Activated naive CD4-positive, alpha-beta T cell treated with anti-CD3 and anti-CD28 coated beads, Interleukin-2, amount 50 U/mL, for 24 hours (primary cell): ENCODE measurements around the gene ARRB1.

Source experiments
- H3K27ac Mint-ChIP-seq: one replicate; pipeline ENCODE4 v1.8.0; 2021; ENCODE audit warnings: mild to moderate bottlenecking, mixed read lengths
- H3K27me3 Mint-ChIP-seq: one replicate; pipeline ENCODE4 v1.8.0; 2021; ENCODE audit warnings: mixed read lengths
- H3K36me3 Mint-ChIP-seq: one replicate; pipeline ENCODE4 v1.8.0; 2021; ENCODE audit warnings: mixed read lengths
- H3K4me1 Mint-ChIP-seq: one replicate; pipeline ENCODE4 v1.8.0; 2021; ENCODE audit warnings: mixed read lengths
- H3K4me3 Mint-ChIP-seq: one replicate; pipeline ENCODE4 v1.8.0; 2021; ENCODE audit warnings: mild to moderate bottlenecking, mixed read lengths
- H3K9me3 Mint-ChIP-seq: one replicate; pipeline ENCODE4 v1.8.0; 2021; ENCODE audit warnings: mixed read lengths

The ARRB1 gene

DNA sequence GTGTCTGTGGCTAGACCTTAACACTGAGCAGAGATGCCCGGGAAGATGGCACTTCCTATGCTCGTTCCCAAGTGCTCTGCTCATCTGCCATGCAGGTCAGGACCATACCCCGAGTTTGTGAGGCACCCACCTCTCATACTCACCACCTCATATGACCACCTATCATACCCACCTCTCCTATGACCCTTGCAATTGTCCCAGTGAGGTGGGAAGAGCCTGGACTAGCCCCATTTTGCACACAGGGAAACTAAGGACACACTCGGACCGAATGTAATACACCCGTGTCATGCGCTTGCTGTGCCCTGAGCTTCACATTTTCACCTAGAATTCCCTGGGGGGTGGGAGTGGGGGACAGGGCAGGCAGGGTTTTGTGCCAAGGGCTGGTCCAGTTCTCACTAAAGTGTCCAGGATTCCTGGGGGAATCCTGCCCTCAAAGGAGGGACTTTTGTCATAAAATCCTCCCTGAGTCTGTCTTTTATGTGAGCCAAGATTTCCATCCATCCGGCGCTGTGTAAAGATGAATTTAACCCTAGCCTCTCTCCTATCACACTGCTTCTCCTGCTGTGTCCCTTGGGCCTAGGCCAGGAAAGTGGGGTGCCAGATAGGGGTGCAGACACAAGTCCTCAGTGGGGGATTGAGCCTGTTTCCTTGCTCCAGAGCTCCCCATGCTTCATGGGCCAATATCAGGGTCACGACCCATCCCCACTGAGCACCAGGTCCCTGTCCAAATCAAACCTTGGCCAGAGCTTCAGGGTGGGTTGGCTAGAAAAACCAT lies 90.9 kb downstream of the ARRB1 start:
- Mint-ChIP-seq H3K9me3 (no peaks in the 10 kb centered on the region), H3K36me3 (no peaks in the 10 kb centered on the region), H3K27ac (peak overlapping the region; percentile 41), H3K4me3 (peak overlapping the region; percentile 11), H3K4me1 (peaks cover 57% of the 10 kb centered on the region), H3K27me3 (no peaks in the 10 kb centered on the region)

DNA sequence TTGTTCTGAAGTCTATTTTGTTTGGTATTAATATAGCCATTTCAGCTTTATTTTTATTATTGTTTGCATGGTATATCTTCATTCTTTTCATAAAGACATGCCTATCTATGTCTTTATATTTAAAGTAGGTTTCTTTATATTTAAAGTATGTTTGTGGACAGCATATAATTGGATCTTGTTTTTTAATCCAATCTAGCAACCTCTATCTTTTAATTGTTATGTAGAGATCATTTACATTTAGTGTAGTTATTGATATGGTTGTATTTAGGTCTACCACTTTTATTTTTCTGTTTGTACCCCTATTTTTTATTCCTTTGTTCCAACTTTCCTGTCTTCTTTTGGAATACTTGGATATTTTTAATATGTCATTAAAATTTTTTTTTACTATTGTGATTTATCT lies 97.1 kb downstream of the ARRB1 start:
- no peak overlapping the region for H3K4me3 Mint-ChIP-seq
- H3K27ac Mint-ChIP-seq, result no peak overlapping the region
- H3K9me3 Mint-ChIP-seq, result no peaks in the 10 kb centered on the region
- no peaks in the 10 kb centered on the region for H3K27me3 Mint-ChIP-seq
- H3K36me3 Mint-ChIP-seq, result no peaks in the 10 kb centered on the region
- H3K4me1 Mint-ChIP-seq, result peaks cover 10% of the 10 kb centered on the region

DNA sequence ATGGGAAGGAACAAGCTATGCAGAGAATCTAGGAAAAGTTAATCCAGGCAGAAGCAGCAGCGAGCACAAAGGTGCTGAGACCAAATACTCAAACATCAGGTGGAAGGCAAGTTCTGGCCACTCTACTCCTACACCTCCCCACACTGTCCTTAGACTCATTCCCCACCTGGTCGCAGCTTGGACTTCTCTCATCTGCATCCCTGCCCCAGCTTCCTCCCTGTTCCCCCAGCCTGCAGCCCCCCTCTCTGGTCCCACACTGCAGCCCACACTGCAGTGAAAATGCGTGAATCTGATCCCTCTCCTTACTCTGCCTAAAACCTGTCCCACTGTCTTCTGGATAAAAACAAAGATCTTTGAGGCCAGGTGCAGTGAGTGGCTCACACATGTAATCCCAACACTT lies 101.8 kb downstream of the ARRB1 start:
- Mint-ChIP-seq H3K4me1 (peaks cover 5% of the 10 kb centered on the region), H3K9me3 (no peaks in the 10 kb centered on the region), H3K4me3 (no peak overlapping the region), H3K27ac (no peak overlapping the region), H3K27me3 (no peaks in the 10 kb centered on the region), H3K36me3 (no peaks in the 10 kb centered on the region)

DNA sequence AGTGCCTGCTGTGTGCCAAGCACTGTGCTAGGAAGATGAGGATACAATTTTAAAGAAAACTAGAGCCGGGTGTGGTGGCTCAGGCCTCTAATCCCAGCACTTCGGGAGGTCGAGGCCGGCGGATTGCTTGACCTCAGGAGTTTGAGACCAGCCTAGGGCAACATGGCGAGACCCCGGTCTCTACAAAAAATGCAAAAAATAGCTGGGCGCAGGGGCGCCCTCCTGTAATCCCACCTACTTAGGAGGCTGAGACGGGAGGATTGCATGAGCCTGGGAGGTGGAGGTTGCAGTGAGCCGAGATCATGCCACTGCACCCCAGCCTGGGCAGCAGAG lies 102.6 kb downstream of the ARRB1 start:
- H3K36me3 Mint-ChIP-seq, result no peaks in the 10 kb centered on the region
- H3K4me1 Mint-ChIP-seq, result peaks cover 5% of the 10 kb centered on the region
- H3K9me3 Mint-ChIP-seq, result no peaks in the 10 kb centered on the region
- H3K27ac Mint-ChIP-seq, result no peak overlapping the region
- peaks cover 2% of the 10 kb centered on the region for H3K27me3 Mint-ChIP-seq
- no peak overlapping the region for H3K4me3 Mint-ChIP-seq

DNA sequence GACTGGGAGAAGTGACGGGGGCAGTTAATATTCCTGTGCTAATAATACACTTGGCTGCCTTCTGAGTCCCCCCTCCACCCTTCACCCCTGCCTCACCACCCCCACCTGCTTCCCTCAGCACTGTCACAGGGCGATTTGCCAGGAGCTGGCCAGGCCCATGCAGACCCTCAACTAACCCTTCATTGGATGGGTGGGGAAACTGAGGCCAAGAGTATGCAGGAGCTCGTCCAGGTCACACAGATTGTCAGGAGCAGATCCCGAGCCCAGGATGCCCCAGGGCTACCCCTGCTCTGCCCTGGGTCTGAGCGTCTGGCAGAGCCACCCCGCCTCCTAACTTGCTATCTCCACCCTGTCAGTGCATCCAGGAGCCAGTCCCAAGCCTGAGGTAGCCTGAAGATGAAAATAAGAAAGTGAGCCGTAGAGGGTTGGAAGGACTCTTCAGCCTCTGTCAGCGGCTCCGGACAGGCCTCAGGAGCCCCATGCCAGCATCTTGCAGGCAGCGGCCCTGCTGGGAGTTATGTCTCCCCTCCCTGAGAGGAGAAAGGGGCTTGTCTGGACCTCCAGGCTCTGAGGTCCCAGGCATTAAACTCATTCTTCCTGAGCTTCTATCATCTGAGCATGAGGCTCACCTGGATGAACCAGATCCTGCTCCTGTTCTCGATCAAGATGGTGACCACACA lies 104.7 kb downstream of the ARRB1 start:
- H3K36me3 Mint-ChIP-seq, result no peaks in the 10 kb centered on the region
- H3K4me1 Mint-ChIP-seq, result peaks cover 16% of the 10 kb centered on the region
- no peak overlapping the region for H3K27ac Mint-ChIP-seq
- peaks cover 12% of the 10 kb centered on the region for H3K27me3 Mint-ChIP-seq
- no peaks in the 10 kb centered on the region for H3K9me3 Mint-ChIP-seq
- H3K4me3 Mint-ChIP-seq, result no peak overlapping the region

DNA sequence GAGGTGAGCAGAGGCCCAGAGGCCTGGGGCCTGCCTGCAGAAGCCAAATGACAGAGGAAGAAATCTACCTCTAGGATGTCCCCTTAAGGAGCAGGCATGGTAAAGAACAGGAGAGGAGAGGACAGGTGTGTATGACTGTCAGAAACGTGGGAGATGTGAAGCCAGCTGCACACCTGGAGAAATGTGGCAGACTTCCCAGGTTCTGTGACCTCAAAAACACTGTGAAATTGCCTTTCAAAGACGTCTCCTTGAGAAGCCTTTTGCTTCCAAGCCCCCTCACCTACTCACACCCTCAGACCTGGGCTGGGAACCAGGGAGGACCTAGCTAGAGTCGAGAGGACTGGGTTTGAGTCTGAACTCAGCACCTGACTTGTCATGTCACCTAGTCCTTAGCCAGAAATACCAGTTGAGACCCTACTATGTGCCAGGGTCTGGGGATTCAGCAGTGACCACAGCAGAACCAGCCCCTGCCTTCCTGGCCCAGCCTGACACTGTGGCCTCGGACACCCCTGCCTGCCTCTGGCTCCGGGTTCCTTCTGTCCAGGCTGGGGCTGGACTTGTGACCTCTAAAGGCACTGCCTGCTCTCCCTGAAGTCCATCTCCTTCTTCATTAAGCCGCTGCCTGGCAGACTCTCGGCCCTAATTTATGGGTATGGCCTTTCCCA lies 105.3 kb downstream of the ARRB1 start:
- Mint-ChIP-seq H3K27ac (no peak overlapping the region), H3K4me1 (peaks cover 16% of the 10 kb centered on the region), H3K36me3 (no peaks in the 10 kb centered on the region), H3K4me3 (no peak overlapping the region), H3K9me3 (no peaks in the 10 kb centered on the region), H3K27me3 (peaks cover 12% of the 10 kb centered on the region)

DNA sequence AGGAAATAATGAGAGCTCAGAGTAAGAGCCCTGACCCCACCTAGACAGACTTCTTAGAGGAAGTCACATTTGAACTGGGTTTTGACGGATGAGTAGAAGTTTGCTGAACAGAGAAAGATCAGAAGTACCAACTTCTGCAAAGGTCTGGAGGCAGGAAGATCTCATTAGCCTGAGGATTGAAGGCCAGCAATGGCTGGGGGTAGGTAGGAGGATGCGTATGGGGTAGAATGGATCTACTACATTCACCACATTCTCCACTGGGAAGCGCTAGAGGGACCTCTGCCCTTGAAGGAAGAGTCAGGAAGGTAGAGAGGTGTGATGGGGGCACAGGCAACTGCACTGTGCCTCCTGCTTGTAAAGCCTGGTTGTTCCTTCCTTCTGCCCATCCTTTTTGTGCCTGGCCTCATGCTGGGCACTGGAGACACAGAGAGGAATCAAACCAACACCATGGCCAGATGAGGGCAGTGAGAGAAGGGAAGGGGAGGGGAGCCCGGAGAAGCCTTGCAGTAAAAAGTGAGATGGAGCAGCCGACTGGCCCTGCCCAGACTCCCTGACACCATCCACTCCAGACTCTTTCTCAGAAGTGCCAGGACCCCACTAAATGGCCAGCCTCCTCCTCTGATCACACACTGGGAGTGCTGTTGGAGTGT lies 106.0 kb downstream of the ARRB1 start:
- H3K27ac Mint-ChIP-seq, result no peak overlapping the region
- no peaks in the 10 kb centered on the region for H3K36me3 Mint-ChIP-seq
- H3K9me3 Mint-ChIP-seq, result no peaks in the 10 kb centered on the region
- H3K4me3 Mint-ChIP-seq, result no peak overlapping the region
- peaks cover 12% of the 10 kb centered on the region for H3K27me3 Mint-ChIP-seq
- H3K4me1 Mint-ChIP-seq, result peaks cover 16% of the 10 kb centered on the region

DNA sequence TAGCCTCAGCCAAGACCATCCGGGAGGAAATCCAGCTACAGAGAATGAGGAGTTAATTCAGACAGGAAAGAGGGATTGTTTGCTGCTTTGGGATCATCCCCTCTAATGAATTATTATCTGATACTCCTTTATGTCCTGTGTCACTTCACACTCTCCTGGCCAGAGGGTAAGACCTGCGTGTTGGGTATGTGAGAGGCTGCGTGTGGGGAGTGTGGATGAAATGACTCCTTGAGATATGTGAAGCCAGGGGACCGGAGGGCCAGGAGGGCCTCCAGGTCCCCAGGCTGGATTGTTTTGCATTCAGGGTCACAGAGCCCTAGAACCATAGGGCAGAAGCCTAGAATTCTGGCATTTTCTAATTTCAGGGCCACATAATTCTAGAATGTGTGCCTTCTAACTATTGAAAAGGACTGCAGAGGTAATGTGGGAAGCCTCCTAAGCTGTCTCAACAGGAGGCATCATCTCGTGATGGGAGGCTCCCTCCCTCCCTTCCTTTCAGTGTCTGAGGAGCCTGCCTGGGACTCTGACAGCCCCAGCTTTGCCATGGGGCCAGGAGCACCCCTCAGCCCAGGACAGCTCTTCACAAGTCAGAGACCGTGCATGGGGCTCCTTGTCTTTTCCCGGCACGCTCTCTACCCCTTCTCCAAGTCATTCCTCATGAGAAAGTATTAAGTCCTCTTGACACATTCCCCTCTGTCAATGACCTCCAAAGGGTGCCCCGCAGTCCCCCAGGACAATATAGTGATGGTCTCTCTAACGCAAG lies 107.2 kb downstream of the ARRB1 start:
- H3K27ac Mint-ChIP-seq, result no peak overlapping the region
- peaks cover 19% of the 10 kb centered on the region for H3K4me1 Mint-ChIP-seq
- peaks cover 16% of the 10 kb centered on the region for H3K27me3 Mint-ChIP-seq
- H3K4me3 Mint-ChIP-seq, result no peak overlapping the region
- no peaks in the 10 kb centered on the region for H3K9me3 Mint-ChIP-seq
- H3K36me3 Mint-ChIP-seq, result no peaks in the 10 kb centered on the region

DNA sequence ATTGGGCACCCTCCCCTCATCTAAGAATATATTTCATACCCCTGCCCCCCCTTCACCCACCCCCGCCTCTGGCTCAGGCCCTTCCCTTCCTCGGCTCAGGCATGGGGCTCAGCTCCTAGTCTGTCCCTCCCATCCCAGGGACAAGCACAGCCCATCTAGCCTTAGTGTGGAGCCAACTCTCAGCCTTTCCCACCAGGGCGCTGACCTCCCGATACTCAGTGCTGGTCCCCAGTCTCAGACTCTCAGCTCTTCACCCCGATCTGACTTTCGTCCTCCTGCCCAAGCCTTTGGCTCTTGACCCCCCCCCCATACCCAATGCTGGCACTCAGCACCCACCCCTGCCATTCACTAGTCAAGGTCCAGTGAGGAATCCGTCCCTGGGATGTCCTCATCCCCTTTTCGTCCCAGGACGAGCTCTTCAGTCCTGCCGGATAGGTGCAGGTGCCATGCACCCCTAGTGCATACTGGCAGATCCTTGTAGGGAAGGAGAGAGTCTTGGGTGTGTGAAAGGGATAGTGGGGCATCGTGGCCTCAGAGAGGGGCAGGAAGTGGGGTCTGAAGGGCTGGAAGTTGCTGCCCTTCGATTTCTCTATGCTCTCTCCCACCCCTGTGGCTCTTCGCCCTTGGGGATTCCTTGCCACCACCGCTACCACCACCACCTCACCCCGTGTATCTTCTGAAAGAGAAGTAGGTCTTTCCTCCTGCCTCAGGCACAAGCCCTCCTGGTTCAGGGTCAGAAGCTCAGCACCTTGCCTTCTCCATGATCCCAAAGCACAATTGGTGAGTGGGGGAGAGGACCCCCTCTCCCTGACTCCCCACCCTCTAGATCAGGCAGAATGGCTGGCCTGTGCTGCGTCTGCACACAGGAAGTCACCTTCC lies 108.5 kb downstream of the ARRB1 start:
- no peaks in the 10 kb centered on the region for H3K9me3 Mint-ChIP-seq
- peaks cover 14% of the 10 kb centered on the region for H3K4me1 Mint-ChIP-seq
- H3K4me3 Mint-ChIP-seq, result peak overlapping the region; percentile 81
- H3K36me3 Mint-ChIP-seq, result no peaks in the 10 kb centered on the region
- H3K27ac Mint-ChIP-seq, result no peak overlapping the region
- peaks cover 17% of the 10 kb centered on the region for H3K27me3 Mint-ChIP-seq

DNA sequence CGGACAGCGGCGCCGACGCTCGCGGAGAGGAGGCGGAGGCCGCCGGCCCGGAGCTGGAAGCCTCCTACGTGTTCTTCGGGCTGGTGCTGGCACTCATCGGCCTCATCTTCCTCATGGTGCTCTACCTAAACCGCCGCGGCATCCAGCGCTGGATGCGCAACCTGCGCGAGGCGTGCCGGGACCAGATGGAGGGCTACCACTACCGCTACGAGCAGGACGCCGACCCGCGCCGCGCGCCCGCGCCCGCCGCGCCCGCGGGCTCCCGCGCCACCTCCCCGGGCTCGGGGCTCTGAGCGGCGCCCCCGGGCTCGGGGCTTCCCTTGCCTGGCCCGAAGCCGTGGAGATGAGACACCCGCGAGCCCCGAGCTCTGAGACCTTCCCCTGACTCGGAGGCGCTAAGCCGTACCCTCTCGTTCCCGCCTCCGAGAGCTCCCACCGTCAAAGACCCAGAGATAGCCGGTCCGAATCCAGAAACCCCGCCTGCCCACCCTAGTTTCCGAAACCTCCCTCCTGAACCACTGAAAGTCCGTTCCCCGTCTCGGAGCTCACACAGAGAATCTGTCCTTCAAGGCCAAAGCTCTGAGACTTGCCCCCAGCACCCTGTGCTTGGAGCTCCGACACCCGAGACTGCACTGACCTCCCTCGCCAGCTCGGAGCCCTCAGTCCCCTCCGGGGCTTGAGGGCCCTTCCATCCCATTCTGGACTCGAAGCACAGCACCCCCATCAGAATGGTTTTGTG lies 109.4 kb downstream of the ARRB1 start:
- Mint-ChIP-seq H3K27ac (peak overlapping the region; percentile 46), H3K27me3 (peaks cover 17% of the 10 kb centered on the region), H3K4me3 (peak overlapping the region; percentile 81), H3K4me1 (peaks cover 14% of the 10 kb centered on the region), H3K36me3 (no peaks in the 10 kb centered on the region), H3K9me3 (no peaks in the 10 kb centered on the region)

DNA sequence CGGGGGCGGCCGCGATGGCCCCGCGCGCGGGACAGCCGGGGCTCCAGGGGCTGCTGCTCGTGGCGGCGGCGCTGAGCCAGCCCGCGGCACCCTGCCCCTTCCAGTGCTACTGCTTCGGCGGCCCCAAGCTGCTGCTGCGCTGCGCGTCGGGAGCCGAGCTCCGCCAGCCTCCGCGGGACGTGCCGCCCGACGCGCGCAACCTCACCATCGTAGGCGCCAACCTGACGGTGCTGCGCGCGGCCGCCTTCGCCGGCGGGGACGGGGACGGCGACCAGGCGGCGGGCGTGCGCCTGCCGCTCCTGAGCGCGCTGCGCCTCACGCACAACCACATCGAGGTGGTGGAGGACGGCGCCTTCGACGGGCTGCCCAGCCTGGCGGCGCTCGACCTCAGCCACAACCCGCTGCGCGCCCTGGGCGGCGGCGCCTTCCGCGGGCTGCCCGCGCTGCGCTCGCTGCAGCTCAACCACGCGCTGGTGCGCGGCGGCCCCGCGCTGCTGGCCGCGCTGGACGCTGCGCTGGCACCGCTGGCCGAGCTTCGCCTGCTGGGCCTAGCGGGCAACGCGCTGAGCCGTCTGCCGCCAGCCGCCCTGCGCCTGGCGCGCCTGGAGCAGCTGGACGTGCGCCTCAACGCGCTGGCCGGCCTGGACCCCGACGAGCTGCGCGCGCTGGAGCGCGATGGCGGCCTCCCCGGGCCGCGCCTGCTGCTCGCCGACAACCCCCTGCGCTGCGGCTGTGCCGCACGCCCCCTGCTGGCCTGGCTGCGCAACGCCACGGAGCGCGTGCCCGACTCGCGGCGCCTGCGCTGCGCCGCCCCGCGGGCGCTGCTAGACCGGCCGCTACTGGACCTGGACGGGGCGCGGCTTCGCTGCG lies 110.2 kb downstream of the ARRB1 start:
- peaks cover 14% of the 10 kb centered on the region for H3K4me1 Mint-ChIP-seq
- peaks cover 17% of the 10 kb centered on the region for H3K27me3 Mint-ChIP-seq
- no peak overlapping the region for H3K27ac Mint-ChIP-seq
- no peaks in the 10 kb centered on the region for H3K9me3 Mint-ChIP-seq
- H3K36me3 Mint-ChIP-seq, result no peaks in the 10 kb centered on the region
- peak overlapping the region; percentile 80 for H3K4me3 Mint-ChIP-seq

DNA sequence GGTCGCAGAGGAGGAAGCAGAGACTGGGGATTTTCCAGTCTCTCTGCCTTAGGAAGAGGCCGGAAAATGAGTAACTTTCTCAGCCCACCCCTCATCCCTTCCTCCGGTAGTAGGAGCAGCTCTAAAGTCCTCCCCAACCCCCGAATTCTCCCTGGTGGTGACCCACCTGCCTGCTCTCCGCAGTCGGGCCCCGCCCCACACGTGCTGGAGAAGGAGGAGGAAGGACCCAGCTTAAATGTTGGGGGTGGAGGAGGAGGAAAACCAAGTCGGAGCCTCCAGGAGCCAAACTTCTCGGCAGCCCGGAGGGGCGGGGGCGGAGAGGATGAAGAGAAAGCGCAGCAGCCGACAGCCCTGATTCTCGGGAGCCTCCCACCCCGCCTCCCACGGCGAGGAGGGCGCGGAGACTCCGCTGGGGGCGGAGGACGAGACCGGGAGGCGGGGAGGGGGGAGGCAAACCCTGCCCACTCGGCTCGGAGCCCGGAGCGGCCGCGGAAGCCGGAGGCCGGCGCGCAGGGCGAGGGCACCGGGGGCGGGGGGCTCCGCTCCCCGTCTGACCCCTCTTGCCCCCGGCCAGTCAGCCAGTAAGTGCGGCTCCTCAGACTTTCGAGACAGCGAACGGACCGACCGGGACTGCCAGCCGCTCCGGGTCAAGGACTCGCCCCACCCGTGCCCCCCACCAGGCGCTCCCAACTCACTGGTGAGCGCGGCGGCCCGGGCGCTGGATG lies 111.0 kb downstream of the ARRB1 start, which contains the start of gene TPBGL:
TPBGL (plus strand) TSS at position 464 of the 725 bp plus-strand sequence. CDS start 276 bp downstream, outside the sequence.
- Mint-ChIP-seq H3K4me1 (peaks cover 14% of the 10 kb centered on the region), H3K27ac (no peak within 1 kb of the TSS), H3K27me3 (peaks cover 19% of the 10 kb centered on the region), H3K4me3 (peak within 1 kb of the TSS; percentile 80), H3K36me3 (no peaks in the 10 kb centered on the region), H3K9me3 (no peaks in the 10 kb centered on the region)
